Activated CD4-positive, alpha-beta memory T cell treated with anti-CD3 and anti-CD28 coated beads, Interleukin-2, amount 10 ng/mL, durations not matched to agents 7 days and 5 days (primary cell): ENCODE measurements around the gene ABCC1. TPM values are rescaled to one million over a fixed set of nuclear protein-coding genes. Genes with fewer than 3 reads are reported as not detected.
A peak's percentile ranks its signal among the peaks of the same experiment; 100 is the strongest.

Source experiments
- CTCF ChIA-PET: fragments of 350-600 bp; sonication (Branson Sonifier 250); formaldehyde crosslinking; loops from one replicate; lab custom pipeline; 2021; ENCODE audit warnings: antibody characterized with exemption, inconsistent platforms; lab: Charles Lee
- POLR2A ChIA-PET: fragments of 350-600 bp; sonication (Branson Sonifier 250); formaldehyde crosslinking; loops from one replicate; lab custom pipeline; 2021; ENCODE audit warnings: antibody characterized with exemption; lab: Charles Lee
- DNase-seq: peaks from one replicate; pipeline ENCODE4 v3.0.0-alpha.2; 2020
- H3K27ac Mint-ChIP-seq: one replicate; pipeline ENCODE4 v1.8.0; 2021; ENCODE audit warnings: mild to moderate bottlenecking, mixed read lengths
- H3K27me3 Mint-ChIP-seq: one replicate; pipeline ENCODE4 v1.8.0; 2021; ENCODE audit warnings: mixed read lengths
- H3K36me3 Mint-ChIP-seq: one replicate; pipeline ENCODE4 v1.8.0; 2021; ENCODE audit warnings: low read depth, mixed read lengths
- H3K4me1 Mint-ChIP-seq: one replicate; pipeline ENCODE4 v1.8.0; 2021; ENCODE audit warnings: mixed read lengths
- H3K4me3 Mint-ChIP-seq: one replicate; pipeline ENCODE4 v1.8.0; 2021; ENCODE audit warnings: mild to moderate bottlenecking, mixed read lengths
- H3K9me3 Mint-ChIP-seq: one replicate; pipeline ENCODE4 v1.8.0; 2021; ENCODE audit warnings: mixed read lengths
- total RNA-seq, 2 experiments: library from RNA; stranded (reverse); gene quantifications; one replicate each; pipeline ENCODE4 v1.2.3, GENCODE V29; 2021

Gene ABCC1
- total RNA-seq, 2 experiments from 2014 or later, result 41.4 to 44.2 TPM

DNA sequence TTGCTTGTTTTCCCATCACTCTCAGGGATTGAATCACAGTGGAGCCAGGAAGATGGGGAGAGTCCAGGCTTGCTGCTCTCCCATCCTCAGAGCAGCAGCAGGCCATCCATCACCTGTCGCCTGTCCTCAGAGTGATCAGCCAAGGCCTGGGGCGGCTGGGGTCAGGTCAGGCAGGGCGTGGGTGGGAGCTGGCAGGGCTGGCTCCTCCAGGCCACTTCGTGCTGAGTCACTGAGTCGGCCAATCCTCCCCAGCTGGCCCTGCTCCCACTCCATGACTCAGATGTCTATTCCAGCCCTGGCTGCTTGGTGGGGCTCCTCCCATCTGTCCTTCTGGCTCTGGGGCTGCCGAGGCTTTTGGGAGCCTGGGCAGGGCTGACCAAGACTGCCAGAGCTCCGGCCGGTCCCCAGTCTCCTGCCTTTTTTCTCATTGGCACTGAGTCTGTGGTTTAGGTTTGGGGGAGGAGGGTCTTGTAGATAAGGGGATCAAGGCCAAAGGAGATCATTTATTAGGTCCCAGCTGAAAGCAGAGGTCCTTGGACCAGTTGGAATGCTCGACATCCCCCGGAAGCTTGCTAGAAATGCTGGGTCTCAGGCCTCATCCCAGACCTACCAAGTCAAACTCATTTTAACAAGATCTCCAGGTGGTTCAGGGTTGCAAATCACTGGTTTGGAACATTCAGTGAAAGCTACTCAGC lies 72.7 kb downstream of the ABCC1 start:
- no peak overlapping the region for H3K27ac Mint-ChIP-seq
- H3K4me3 Mint-ChIP-seq, result no peak overlapping the region
- DNase-seq, result no peak
- H3K36me3 Mint-ChIP-seq, result peaks cover 27% of the 10 kb centered on the region
- no peaks in the 10 kb centered on the region for H3K27me3 Mint-ChIP-seq
- CTCF ChIA-PET, result interaction anchor here (0.9 kb wide), 1 partner anchor 11 kb away, joined by 3 read pairs; no protein-coding TSS in a partner anchor
- POLR2A ChIA-PET, result interaction anchor here (1.0 kb wide), 2 partner anchors 11 to 64 kb away, joined by 3 read pairs; no protein-coding TSS in a partner anchor
- no peaks in the 10 kb centered on the region for H3K9me3 Mint-ChIP-seq
- H3K4me1 Mint-ChIP-seq, result peaks cover 36% of the 10 kb centered on the region

- POLR2A ChIA-PET, result interaction anchor here (1.0 to 1.2 kb wide), 3 partner anchors 11 to 73 kb away, joined by 3 read pairs; no protein-coding TSS in a partner anchor
- CTCF ChIA-PET, result interaction anchor here (0.9 kb wide), 1 partner anchor 11 kb away, joined by 3 read pairs; no protein-coding TSS in a partner anchor
- Mint-ChIP-seq H3K27ac (no peak overlapping the region), H3K9me3 (no peaks in the 10 kb centered on the region), H3K4me1 (peaks cover 40% of the 10 kb centered on the region), H3K4me3 (no peak overlapping the region), H3K36me3 (peaks cover 24% of the 10 kb centered on the region), H3K27me3 (no peaks in the 10 kb centered on the region)
- DNase-seq, result no peak
Observed at GRCh38 chr16:16022683-16023064, 73.3 kb downstream of the ABCC1 start.

- Mint-ChIP-seq H3K27me3 (no peaks in the 10 kb centered on the region), H3K9me3 (no peaks in the 10 kb centered on the region), H3K27ac (peak overlapping the region; percentile 89), H3K4me1 (peaks cover 46% of the 10 kb centered on the region), H3K36me3 (peaks cover 15% of the 10 kb centered on the region), H3K4me3 (peak overlapping the region; percentile 40)
- peak; percentile 67 for DNase-seq
- ChIA-PET POLR2A (interaction anchor here (1.0 to 2.1 kb wide), 6 partner anchors 8 to 137 kb away, joined by 3 to 12 read pairs (median 4); partner anchors contain the start of gene CEP20), CTCF (interaction anchor here (1.0 to 1.3 kb wide), 2 partner anchors 8 to 137 kb away, joined by 3 read pairs; partner anchors contain the start of gene CEP20)
Observed at GRCh38 chr16:16025214-16025968, 76.0 kb downstream of the ABCC1 start.

GRCh38 chr16:16027728-16028310 lies 78.4 kb downstream of the ABCC1 start:
- H3K36me3 Mint-ChIP-seq, result peaks cover 21% of the 10 kb centered on the region
- no peak overlapping the region for H3K27ac Mint-ChIP-seq
- H3K4me1 Mint-ChIP-seq, result peaks cover 54% of the 10 kb centered on the region
- CTCF ChIA-PET, result interaction anchor here (0.5 to 1.0 kb wide), 4 partner anchors 14 to 1353 kb away, joined by 3 to 4 read pairs (median 3); no protein-coding TSS in a partner anchor
- DNase-seq, result no peak
- H3K4me3 Mint-ChIP-seq, result no peak overlapping the region
- POLR2A ChIA-PET, result interaction anchor here (0.9 to 1.4 kb wide), 3 partner anchors 12 to 141 kb away, joined by 3 read pairs; no protein-coding TSS in a partner anchor
- H3K27me3 Mint-ChIP-seq, result no peaks in the 10 kb centered on the region
- no peaks in the 10 kb centered on the region for H3K9me3 Mint-ChIP-seq

DNA sequence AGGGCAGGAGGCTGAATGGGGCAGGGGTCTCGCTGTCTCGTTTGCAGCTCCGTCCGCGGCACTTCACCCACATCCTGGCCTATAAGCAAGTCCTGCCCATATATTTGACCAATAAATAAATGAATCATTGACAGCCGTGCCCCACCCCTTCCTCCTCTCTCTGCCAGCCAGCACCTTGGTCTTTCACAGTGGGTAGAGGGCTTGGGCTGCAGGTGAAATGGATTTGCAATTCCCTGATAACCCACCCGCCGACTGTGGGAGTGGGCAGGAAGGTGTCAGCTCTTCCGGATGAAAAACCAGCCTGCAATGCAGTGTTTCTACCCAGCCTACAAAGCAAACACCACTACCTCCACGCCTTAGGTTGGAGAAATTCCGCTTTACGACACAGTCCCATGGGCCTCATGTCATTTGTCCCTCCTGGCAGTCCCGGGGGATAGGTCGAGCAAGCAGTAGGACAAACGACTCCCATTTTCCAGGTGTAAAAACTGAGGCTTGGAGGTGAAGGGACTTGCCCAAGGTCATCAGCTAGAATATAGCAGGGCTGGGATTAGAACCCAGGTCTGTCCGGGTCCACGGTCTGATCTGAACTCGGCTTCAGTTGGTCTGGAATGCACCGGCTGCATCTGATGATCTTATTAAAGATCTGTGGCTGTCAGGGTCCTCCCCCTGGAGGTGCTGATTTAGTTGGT lies 79.0 kb downstream of the ABCC1 start:
- ChIA-PET CTCF (no interaction called here), POLR2A (interaction anchor here (1.4 kb wide), 1 partner anchor 72 kb away, joined by 3 read pairs; no protein-coding TSS in a partner anchor)
- DNase-seq, result no peak
- Mint-ChIP-seq H3K27me3 (no peaks in the 10 kb centered on the region), H3K36me3 (peaks cover 25% of the 10 kb centered on the region), H3K27ac (no peak overlapping the region), H3K4me3 (no peak overlapping the region), H3K9me3 (no peaks in the 10 kb centered on the region), H3K4me1 (peaks cover 60% of the 10 kb centered on the region)

- POLR2A ChIA-PET, result no interaction called here
- no peaks in the 10 kb centered on the region for H3K27me3 Mint-ChIP-seq
- H3K9me3 Mint-ChIP-seq, result no peaks in the 10 kb centered on the region
- H3K27ac Mint-ChIP-seq, result no peak overlapping the region
- peaks cover 61% of the 10 kb centered on the region for H3K4me1 Mint-ChIP-seq
- peaks cover 27% of the 10 kb centered on the region for H3K36me3 Mint-ChIP-seq
- DNase-seq, result no peak
- CTCF ChIA-PET, result no interaction called here
- no peak overlapping the region for H3K4me3 Mint-ChIP-seq
Observed at GRCh38 chr16:16029431-16030011, 80.1 kb downstream of the ABCC1 start.

- POLR2A ChIA-PET, result interaction anchor here (1.2 kb wide), 1 partner anchor 142 kb away, joined by 3 read pairs; no protein-coding TSS in a partner anchor
- Mint-ChIP-seq H3K27ac (no peak overlapping the region), H3K27me3 (no peaks in the 10 kb centered on the region), H3K36me3 (peaks cover 32% of the 10 kb centered on the region), H3K4me3 (no peak overlapping the region), H3K9me3 (no peaks in the 10 kb centered on the region), H3K4me1 (peaks cover 53% of the 10 kb centered on the region)
- CTCF ChIA-PET, result no interaction called here
- DNase-seq, result no peak
Observed at GRCh38 chr16:16030449-16030848, 81.0 kb downstream of the ABCC1 start.

GRCh38 chr16:16031401-16031800 lies 82.0 kb downstream of the ABCC1 start:
- Mint-ChIP-seq H3K36me3 (peaks cover 37% of the 10 kb centered on the region), H3K27ac (no peak overlapping the region), H3K27me3 (no peaks in the 10 kb centered on the region), H3K4me3 (no peak overlapping the region), H3K4me1 (peaks cover 45% of the 10 kb centered on the region), H3K9me3 (no peaks in the 10 kb centered on the region)
- POLR2A ChIA-PET, result interaction anchor here (1.3 kb wide), 1 partner anchor 81 kb away, joined by 5 read pairs; no protein-coding TSS in a partner anchor
- DNase-seq, result no peak
- CTCF ChIA-PET, result no interaction called here

- Mint-ChIP-seq H3K4me3 (no peak overlapping the region), H3K4me1 (peaks cover 37% of the 10 kb centered on the region), H3K27ac (peak overlapping the region; percentile 67), H3K27me3 (no peaks in the 10 kb centered on the region), H3K9me3 (no peaks in the 10 kb centered on the region), H3K36me3 (peaks cover 44% of the 10 kb centered on the region)
- ChIA-PET POLR2A (interaction anchor here (0.8 to 3.5 kb wide), 7 partner anchors 8 to 144 kb away, joined by 3 to 19 read pairs (median 5); partner anchors contain the start of gene CEP20), CTCF (interaction anchor here (1.0 to 1.3 kb wide), 3 partner anchors 8 to 210 kb away, joined by 3 to 4 read pairs (median 4); partner anchors contain the start of gene CEP20)
- no peak for DNase-seq
Observed at GRCh38 chr16:16032271-16032979, 83.0 kb downstream of the ABCC1 start.

DNA sequence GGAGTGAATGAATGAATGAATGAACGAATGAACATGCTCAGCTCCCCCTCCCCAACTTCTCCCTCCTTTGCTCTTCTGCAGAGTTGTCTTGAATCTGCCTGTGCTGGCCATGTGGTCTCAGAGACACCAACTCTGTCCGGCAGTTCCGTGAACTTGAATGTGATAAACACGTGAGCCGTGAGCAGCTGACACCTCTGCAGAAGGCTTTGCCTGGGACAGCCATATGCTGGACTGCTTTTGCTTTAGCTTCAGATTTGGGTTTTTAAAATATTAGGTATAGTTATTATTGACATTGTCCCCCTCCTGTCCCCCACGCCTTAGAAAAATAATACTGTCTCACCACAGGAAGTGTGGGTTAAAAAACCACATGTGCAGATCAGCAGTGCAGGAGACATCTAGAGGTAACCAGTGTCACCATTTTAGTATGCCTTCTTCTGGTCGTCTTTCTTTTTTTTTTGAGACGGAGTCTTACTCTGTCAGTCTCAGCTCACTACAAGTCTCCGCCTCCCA lies 83.8 kb downstream of the ABCC1 start:
- peaks cover 28% of the 10 kb centered on the region for H3K4me1 Mint-ChIP-seq
- H3K36me3 Mint-ChIP-seq, result peaks cover 47% of the 10 kb centered on the region
- DNase-seq, result peak; percentile 38
- no peaks in the 10 kb centered on the region for H3K9me3 Mint-ChIP-seq
- POLR2A ChIA-PET, result interaction anchor here (0.8 to 3.5 kb wide), 8 partner anchors 8 to 145 kb away, joined by 3 to 19 read pairs (median 4); partner anchors contain the start of gene CEP20
- peak overlapping the region; percentile 67 for H3K27ac Mint-ChIP-seq
- H3K27me3 Mint-ChIP-seq, result no peaks in the 10 kb centered on the region
- CTCF ChIA-PET, result interaction anchor here (0.6 to 1.3 kb wide), 7 partner anchors 9 to 211 kb away, joined by 3 to 4 read pairs (median 3); partner anchors contain the start of gene CEP20
- H3K4me3 Mint-ChIP-seq, result no peak overlapping the region

- no peaks in the 10 kb centered on the region for H3K9me3 Mint-ChIP-seq
- ChIA-PET CTCF (interaction anchor here (1.3 kb wide), 1 partner anchor 91 kb away, joined by 3 read pairs; no protein-coding TSS in a partner anchor), POLR2A (no interaction called here)
Observed at GRCh38 chr16:16036359-16036792, 87.0 kb downstream of the ABCC1 start.

More at GRCh38 chr16:16036359-16036792, 87.0 kb downstream of the ABCC1 start:
- peaks cover 62% of the 10 kb centered on the region for H3K36me3 Mint-ChIP-seq
- H3K4me3 Mint-ChIP-seq, result no peak overlapping the region
- peaks cover 37% of the 10 kb centered on the region for H3K4me1 Mint-ChIP-seq
- DNase-seq, result no peak
- H3K27me3 Mint-ChIP-seq, result no peaks in the 10 kb centered on the region
- H3K27ac Mint-ChIP-seq, result no peak overlapping the region
